Body of pancreas (tissue), 4 donors: Measurements from ENCODE around the gene ASCC3.

Experiments
- CTCF ChIP-seq, 7 experiments: fragments of 450-650 bp in 4 of 7; fragments of 200-600 bp in 3 of 7; sonication (generic) in 3 of 7; IDR thresholded peaks; one replicate each; pipeline ENCODE4 v1.5.1; 2016 to 2019; ENCODE audit warnings: antibody characterized with exemption in 7 of 7
- POLR2A ChIP-seq, 3 donors: fragments of 450-650 bp; IDR thresholded peaks; one replicate each; pipeline ENCODE4 v1.6.1; 2016; ENCODE audit warnings: antibody characterized with exemption in 3 of 3, mild to moderate bottlenecking in 2 of 3

- TF ChIP-seq CTCF (IDR thresholded peaks at IDR 0.05) (no peak), POLR2A (IDR thresholded peaks at IDR 0.05) (no peak)
Measured at GRCh38 chr6:100470422-100471120, 410.6 kb downstream of the ASCC3 start.
